Ishikawa (cell line): Measurements from ENCODE around the gene PON3.

ENCODE experiments used
- CEBPB ChIP-seq: IDR thresholded peaks from 2 replicates; pipeline ENCODE4 v1.6.1; 2012
- EP300 ChIP-seq: IDR thresholded peaks from 2 replicates; pipeline ENCODE4 v1.6.1; 2012; ENCODE audit warnings: borderline replicate concordance
- FOXM1 ChIP-seq: IDR thresholded peaks from 2 replicates; pipeline ENCODE4 v1.6.1; 2012; ENCODE audit warnings: low read depth, borderline replicate concordance
- MAX ChIP-seq: IDR thresholded peaks from 2 replicates; pipeline ENCODE4 v1.6.1; 2012
- NFIC ChIP-seq: IDR thresholded peaks from 2 replicates; pipeline ENCODE4 v1.6.1; 2012
- RAD21 ChIP-seq: IDR thresholded peaks from 2 replicates; pipeline ENCODE4 v1.6.1; 2012; ENCODE audit warnings: low read depth
- REST ChIP-seq: IDR thresholded peaks from 2 replicates; pipeline ENCODE4 v1.6.1; 2012; ENCODE audit warnings: low read depth, mild to moderate bottlenecking
- TAF1 ChIP-seq: IDR thresholded peaks from 2 replicates; pipeline ENCODE4 v1.6.1; 2012; ENCODE audit warnings: low read depth, mild to moderate bottlenecking
- TEAD4 ChIP-seq: IDR thresholded peaks from 2 replicates; pipeline ENCODE4 v1.6.1; 2012
- USF1 ChIP-seq: IDR thresholded peaks from 2 replicates; pipeline ENCODE4 v1.6.1; 2012
- YY1 ChIP-seq: IDR thresholded peaks from 2 replicates; pipeline ENCODE4 v1.6.1; 2012; ENCODE audit warnings: low read depth

- TF ChIP-seq EP300 (no peak), MAX (no peak), FOXM1 (no peak), NFIC (no peak), REST (no peak), RAD21 (no peak), CEBPB (no peak), TAF1 (no peak), USF1 (no peak), YY1 (no peak), TEAD4 (no peak)
Observed at GRCh38 chr7:95436407-95436806, 40.2 kb upstream of the PON3 start.
